Ovary (tissue), 3 donors: ENCODE data around the gene GABBR2.

Source experiments
- CTCF ChIP-seq, 3 donors: fragments of 450-650 bp in 2 of 3; fragments of 200-600 bp in 1 of 3; IDR thresholded peaks; one replicate each; pipeline versions ENCODE4 v1.5.1 to v1.8.0; 2016 to 2022; ENCODE audit warnings: antibody characterized with exemption in 3 of 3, mild to moderate bottlenecking in 1 of 3
- EP300 ChIP-seq: sonication (generic); formaldehyde crosslinking; IDR thresholded peaks from one replicate; pipeline ENCODE4 v1.6.1; 2017; ENCODE audit warnings: antibody characterized with exemption
- donor health status: DM: no; HTN: no; CAD: no.

- no peak for TF ChIP-seq CTCF (IDR thresholded peaks at IDR 0.05)
- no peak for TF ChIP-seq EP300
Observed at GRCh38 chr9:98584059-98584458, 124.7 kb downstream of the GABBR2 start.
